HepG2 (cell line): ENCODE results near the gene CHKB. TPM values are rescaled to one million over a fixed set of nuclear protein-coding genes. Genes with fewer than 3 reads are reported as not detected.

Source experiments
- ATAC-seq: fragments of 200-7000 bp; cut with Tn5 transposase; 3 replicates; pipeline ENCODE4 v1.9.1; 2020; ENCODE audit warnings: mild to moderate bottlenecking, moderate library complexity
- BruUV-seq: library from RNA; stranded (reverse); fragments of 400-500 nt; replicated peaks from 2 replicates; lab custom pipeline; 2021; lab: Mats Ljungman, UMichigan
- CTCF ChIA-PET: fragments of 300-600 bp; formaldehyde crosslinking; extraction: SDS; loops from one replicate; lab custom pipeline; 2021; ENCODE audit warnings: low total read pairs, inconsistent platforms, low intra/inter-chr PET ratio; lab: Yijun Ruan, JAX
- POLR2A ChIA-PET: fragments of 350-600 bp; sonication (Branson Sonifier 250); formaldehyde crosslinking; loops from one replicate; lab custom pipeline; 2020; ENCODE audit warnings: antibody characterized with exemption, inconsistent platforms; lab: Yijun Ruan, JAX
- DNase-seq: peaks from one replicate; pipeline ENCODE4 v3.0.0-alpha.2; 2015; ENCODE audit warnings: low spot score
- FAIRE-seq: peaks from 3 replicates; lab custom pipeline; 2011; peaks lifted over from hg19 to GRCh38; lab: Jason Lieb, UNC
- H2AFZ ChIP-seq: one replicate; pipeline ENCODE4 v1.6.1; 2011; ENCODE audit warnings: low read length, inconsistent platforms
- H3K27ac ChIP-seq: fragments of 300-600 bp; 3 replicates; pipeline ENCODE4 v1.8.0; 2011; ENCODE audit warnings: mixed run types, mild to moderate bottlenecking, mixed read lengths, low read length, inconsistent platforms; ENCODE audit not compliant: insufficient read depth; ENCODE audit errors: extremely low read length
- H3K27me3 ChIP-seq, 2 experiments: fragments of 200-600 bp in 1 of 2; 2 replicates in 1 of 2; 3 replicates in 1 of 2; pipeline versions ENCODE4 v1.6.0 to v1.8.0; 2011; ENCODE audit warnings: low read length in 2 of 2, mild to moderate bottlenecking in 2 of 2, moderate library complexity in 2 of 2, inconsistent platforms in 1 of 2; ENCODE audit not compliant: insufficient read depth in 2 of 2, control insufficient read depth in 1 of 2
- H3K36me3 ChIP-seq, 2 experiments: fragments of 200-600 bp in 1 of 2; replicated peaks in 1 of 2; 2 replicates in 1 of 2; 3 replicates in 1 of 2; pipeline versions ENCODE4 v1.5.1 to v1.8.0; 2011; ENCODE audit warnings: low read length in 2 of 2, inconsistent platforms in 1 of 2; ENCODE audit not compliant: insufficient read depth in 2 of 2, control insufficient read depth in 1 of 2
- H3K4me1 ChIP-seq: 2 replicates; pipeline ENCODE4 v1.5.1; 2012; ENCODE audit warnings: low read length, inconsistent platforms; ENCODE audit not compliant: insufficient read depth
- H3K4me2 ChIP-seq: 2 replicates; pipeline ENCODE4 v1.6.0; 2011; ENCODE audit warnings: low read depth, low read length, inconsistent platforms
- H3K4me3 ChIP-seq, 3 experiments: fragments of 200-600 bp in 1 of 3; sonication (generic), shearing (Covaris generic) in 1 of 3; replicated peaks in 1 of 3; 2 replicates each; pipeline ENCODE4 v1.5.1; 2011 to 2016; ENCODE audit warnings: low read length in 3 of 3, inconsistent platforms in 2 of 3, low read depth in 2 of 3, mild to moderate bottlenecking in 2 of 3, control low read depth in 1 of 3, mixed read lengths in 1 of 3; ENCODE audit not compliant: insufficient read depth in 1 of 3
- H3K79me2 ChIP-seq: one replicate; pipeline ENCODE4 v1.6.1; 2011; ENCODE audit warnings: low read length, inconsistent platforms; ENCODE audit not compliant: insufficient read depth
- H3K9ac ChIP-seq: 2 replicates; pipeline ENCODE4 v1.6.0; 2011; ENCODE audit warnings: mild to moderate bottlenecking, low read depth, low read length, inconsistent platforms; ENCODE audit not compliant: insufficient read depth
- H3K9me3 ChIP-seq: 2 replicates; pipeline ENCODE4 v1.5.1; 2012; ENCODE audit warnings: mild to moderate bottlenecking, low read length
- H4K20me1 ChIP-seq: 2 replicates; pipeline ENCODE4 v1.6.0; 2011; ENCODE audit warnings: inconsistent platforms, mild to moderate bottlenecking, low read length, moderate library complexity; ENCODE audit not compliant: insufficient read depth
- CEBPB ChIP-seq: IDR thresholded peaks from 2 replicates; pipeline ENCODE4 v1.6.1; 2011; ENCODE audit warnings: low read depth, low read length, improper control_type of control experiment, borderline replicate concordance
- POLR2G ChIP-seq: fragments of 200-400 bp; formaldehyde crosslinking; IDR thresholded peaks from 2 replicates; pipeline ENCODE4 v1.6.1; 2018; ENCODE audit warnings: mild to moderate bottlenecking, low read depth, low read length, moderate library complexity
- SRSF9 ChIP-seq: fragments of 200-400 bp; formaldehyde crosslinking; IDR thresholded peaks from 2 replicates; pipeline ENCODE4 v1.6.1; 2018; ENCODE audit warnings: borderline replicate concordance, mild to moderate bottlenecking, low read depth, low read length; ENCODE audit not compliant: insufficient read depth, poor library complexity, severe bottlenecking
- ZFP91 ChIP-seq: sonication (generic); formaldehyde crosslinking; IDR thresholded peaks from 2 replicates; pipeline ENCODE4 v1.9.0; 2022; ENCODE audit warnings: missing genetic modification reagents, mild to moderate bottlenecking, borderline replicate concordance
- ZNF607 ChIP-seq: sonication (generic); formaldehyde crosslinking; IDR thresholded peaks from 2 replicates; pipeline ENCODE4 v1.5.1; 2020; ENCODE audit warnings: missing genetic modification reagents, mild to moderate bottlenecking, borderline replicate concordance
- WGBS: methylation state at CpG from one replicate; pipeline ENCODE4 v1.1.6; 2017; ENCODE audit warnings: low lambda C conversion rate; 5-methylcytosine and 5-hydroxymethylcytosine counted together
- in situ Hi-C: cut with HindIII; loops from 2 replicates; pipeline ENCODE4 v1.10.0; 2017; ENCODE audit warnings: low pct_unique_long_range_greater_than_20kb; ENCODE audit not compliant: extremely low pct_ligation_motif_present
- intact Hi-C: fragments of 100-400 bp; cut with micrococcal nuclease; formaldehyde crosslinking; loops from one replicate; pipeline ENCODE4 v1.10.0; 2022; ENCODE audit not compliant: unreplicated experiment
- polyA plus RNA-seq, 8 experiments: library from polyadenylated mRNA; depleted of rRNA in 3 of 8; stranded (reverse) in 7 of 8; unstranded in 1 of 8; fragments of >200 nt; fragmentation: Illumina TruSeq in 4 of 8; extraction: Trizol in 4 of 8; gene quantifications; 2 replicates each; pipeline versions ENCODE4 v1.2.1 to v1.2.3, GENCODE V29; 2011 to 2016; ENCODE audit warnings: low read depth in 4 of 8, missing spikeins in 1 of 8, mixed read lengths in 1 of 8; ENCODE audit not compliant: insufficient read depth in 1 of 8
- total RNA-seq, 5 experiments: library from RNA; depleted of rRNA; stranded (reverse); fragments of >200 nt; fragmentation: Illumina TruSeq; extraction: Trizol; gene quantifications; 2 replicates each; pipeline ENCODE4 v1.2.3, GENCODE V29; 2016; ENCODE audit warnings: low read depth in 1 of 5

Gene CHKB
- total and polyA plus RNA-seq, 2 of the 13 experiments (the other 11 are each of a cell fraction or from before 2014, with no cell fraction given) = 24.5 to 42.7 TPM

GRCh38 chr22:50581031-50581949 lies 1.4 kb downstream of the CHKB start:
- Histone ChIP-seq H3K4me3 (peak overlapping the region; percentile 68 to 91 (median 86); a peak in 5 of 6 replicates), H3K4me2 (peak overlapping the region; percentile 92), H3K27me3 (no peaks in the 10 kb centered on the region), H3K9me3 (no peaks in the 10 kb centered on the region), H3K27ac (peak overlapping the region; percentile 98), H4K20me1 (no peaks in the 10 kb centered on the region), H3K36me3 (peaks cover 0 to 3% of the 10 kb centered on the region in 2 experiments; a peak in 2 of 5 replicates), H2AFZ (no peak overlapping the region), H3K9ac (peak overlapping the region; percentile 94), H3K79me2 (no peaks in the 10 kb centered on the region), H3K4me1 (peaks cover 32% of the 10 kb centered on the region)
- in situ Hi-C loops (loop anchor here (5.0 kb wide), 1 partner anchor 116 kb away; no protein-coding TSS in a partner anchor), intact Hi-C loops (no loop called here)
- CTCF ChIA-PET = no interaction called here
- 93% methylated on average over 22 of the region's 22 CpGs for WGBS
- BruUV-seq = TSS peak; percentile 66
- DNase-seq (no peak), ATAC-seq (no peak), FAIRE-seq (no peak)
- POLR2A ChIA-PET = interaction anchor here (0.7 to 2.7 kb wide), 7 partner anchors 9 to 69 kb away, joined by 3 to 30 read pairs (median 15); partner anchors contain the start of genes SCO2 and SYCE3
- 0 out of 2 replicates have a peak, but pooled peaks have one; percentile 30 for TF ChIP-seq ZNF607
- no peak for TF ChIP-seq ZFP91 (CRISPR knock-in tag)
- peak; percentile 30; the same call in 1 of the 2 replicates for TF ChIP-seq CEBPB

- 0 out of 2 replicates have a peak, but pooled peaks have one; percentile 31 for TF ChIP-seq POLR2G
- TF ChIP-seq SRSF9 = no peak
- TF ChIP-seq, all 625 proteins: peak for 1
- WGBS = 100% methylated on average over 3 of the region's 4 CpGs
- FAIRE-seq (no peak), ATAC-seq (no peak), DNase-seq (no peak)
- Histone ChIP-seq H3K4me1 (peaks cover 26% of the 10 kb centered on the region), H3K27me3 (no peaks in the 10 kb centered on the region), H3K79me2 (no peaks in the 10 kb centered on the region), H3K27ac (no peak overlapping the region), H3K9me3 (no peaks in the 10 kb centered on the region), H3K4me2 (no peak overlapping the region), H2AFZ (no peak overlapping the region), H3K4me3 (no peak overlapping the region), H3K9ac (no peak overlapping the region), H3K36me3 (peaks cover 0 to 3% of the 10 kb centered on the region in 2 experiments; a peak in 2 of 5 replicates), H4K20me1 (no peaks in the 10 kb centered on the region)
- in situ Hi-C loops = loop anchor here (5.0 kb wide), 2 partner anchors 33 to 118 kb away; no protein-coding TSS in a partner anchor
- BruUV-seq = no TSS peak
- ChIA-PET CTCF (no interaction called here), POLR2A (no interaction called here)
- intact Hi-C loops = no loop called here
Measured at GRCh38 chr22:50579752-50580151, 2.9 kb downstream of the CHKB start.
